H9 (cell line): ENCODE data around the gene SLC4A1. TPM values are rescaled to one million over a fixed set of nuclear protein-coding genes. Genes with fewer than 3 reads are reported as not detected.

Experiments used
- DNase-seq: peaks from one replicate; pipeline ENCODE4 v3.0.0-alpha.2; 2017
- H2AFZ ChIP-seq: one replicate; pipeline ENCODE4 v1.6.1; 2013; ENCODE audit warnings: mild to moderate bottlenecking, low read length, control low read depth, moderate library complexity
- H2AK5ac ChIP-seq: 2 replicates; pipeline ENCODE4 v1.6.1; 2013; ENCODE audit warnings: low read length, control low read depth, mixed read lengths; ENCODE audit not compliant: insufficient read length
- H2BK120ac ChIP-seq: one replicate; pipeline ENCODE4 v1.6.1; 2013; ENCODE audit warnings: low read depth, mild to moderate bottlenecking, low read length, control low read depth, inconsistent platforms; ENCODE audit not compliant: poor library complexity, severe bottlenecking
- H2BK12ac ChIP-seq: 2 replicates; pipeline ENCODE4 v1.6.1; 2013; ENCODE audit warnings: low read length, control low read depth, mixed read lengths, low read depth; ENCODE audit not compliant: insufficient read length
- H2BK15ac ChIP-seq: 2 replicates; pipeline ENCODE4 v1.6.1; 2013; ENCODE audit warnings: low read depth, low read length, control low read depth
- H2BK20ac ChIP-seq: one replicate; pipeline ENCODE4 v1.6.1; 2013; ENCODE audit warnings: low read depth, mild to moderate bottlenecking, low read length, control low read depth, inconsistent platforms; ENCODE audit not compliant: poor library complexity, severe bottlenecking
- H2BK5ac ChIP-seq: 2 replicates; pipeline ENCODE4 v1.6.1; 2013; ENCODE audit warnings: low read length, control low read depth, mixed read lengths; ENCODE audit not compliant: insufficient read length
- H3K14ac ChIP-seq: 2 replicates; pipeline ENCODE4 v1.6.1; 2013; ENCODE audit warnings: low read length, control low read depth; ENCODE audit not compliant: insufficient read depth
- H3K18ac ChIP-seq: 2 replicates; pipeline ENCODE4 v1.6.1; 2013; ENCODE audit warnings: low read depth, mild to moderate bottlenecking, mixed read lengths, low read length, control low read depth; ENCODE audit not compliant: insufficient read length
- H3K23ac ChIP-seq: 2 replicates; pipeline ENCODE4 v1.6.1; 2013; ENCODE audit warnings: low read length, control low read depth, mixed read lengths, low read depth; ENCODE audit not compliant: insufficient read length
- H3K23me2 ChIP-seq: 2 replicates; pipeline ENCODE4 v1.6.1; 2013; ENCODE audit warnings: low read depth, mild to moderate bottlenecking, mixed read lengths, low read length, control low read depth; ENCODE audit not compliant: insufficient read length, poor library complexity, severe bottlenecking
- H3K27ac ChIP-seq: 2 replicates; pipeline ENCODE4 v1.5.1; 2013; ENCODE audit warnings: low read length, control low read depth, mixed read lengths, low read depth; ENCODE audit not compliant: insufficient read length
- H3K27me3 ChIP-seq: 2 replicates; pipeline ENCODE4 v1.6.1; 2013; ENCODE audit warnings: low read length, control low read depth, inconsistent platforms; ENCODE audit not compliant: insufficient read depth
- H3K4ac ChIP-seq: 2 replicates; pipeline ENCODE4 v1.6.1; 2013; ENCODE audit warnings: low read depth, mild to moderate bottlenecking, control low read depth, inconsistent platforms, low read length, moderate library complexity
- H3K4me1 ChIP-seq: 2 replicates; pipeline ENCODE4 v1.6.1; 2013; ENCODE audit warnings: low read length, control low read depth, inconsistent platforms; ENCODE audit not compliant: insufficient read depth
- H3K4me2 ChIP-seq: 2 replicates; pipeline ENCODE4 v1.6.1; 2013; ENCODE audit warnings: low read length, control low read depth, mixed read lengths; ENCODE audit not compliant: insufficient read length, insufficient read depth
- H3K56ac ChIP-seq: 2 replicates; pipeline ENCODE4 v1.6.1; 2013; ENCODE audit warnings: low read depth, mild to moderate bottlenecking, mixed read lengths, low read length, control low read depth; ENCODE audit not compliant: insufficient read length
- H3K79me1 ChIP-seq: 2 replicates; pipeline ENCODE4 v1.6.1; 2013; ENCODE audit warnings: low read depth, mild to moderate bottlenecking, moderate library complexity, low read length, control low read depth, inconsistent platforms; ENCODE audit not compliant: insufficient read depth, poor library complexity, severe bottlenecking
- H3K79me2 ChIP-seq: 2 replicates; pipeline ENCODE4 v1.6.1; 2013; ENCODE audit warnings: low read length, control low read depth, inconsistent platforms; ENCODE audit not compliant: insufficient read depth
- H3K9ac ChIP-seq: 2 replicates; pipeline ENCODE4 v1.6.1; 2013; ENCODE audit warnings: low read length, control low read depth, mixed read lengths; ENCODE audit not compliant: insufficient read length; ENCODE audit errors: extremely low read depth
- H3K9me3 ChIP-seq: one replicate; pipeline ENCODE4 v1.6.1; 2013; ENCODE audit warnings: low read depth, low read length, inconsistent platforms; ENCODE audit not compliant: control insufficient read depth
- H3T11ph ChIP-seq: one replicate; pipeline ENCODE4 v1.6.1; 2013; ENCODE audit warnings: mild to moderate bottlenecking, low read length, control low read depth, inconsistent platforms
- H4K20me1 ChIP-seq: one replicate; pipeline ENCODE4 v1.6.1; 2013; ENCODE audit not compliant: control insufficient read depth, insufficient read length, insufficient read depth
- H4K5ac ChIP-seq: 2 replicates; pipeline ENCODE4 v1.6.1; 2013; ENCODE audit warnings: low read depth, mild to moderate bottlenecking, mixed read lengths, low read length, control low read depth; ENCODE audit not compliant: insufficient read length
- H4K8ac ChIP-seq: replicated peaks from 2 replicates; pipeline ENCODE4 v1.6.1; 2013; ENCODE audit warnings: low read length, control low read depth, mixed read lengths, low read depth; ENCODE audit not compliant: insufficient read length
- H4K91ac ChIP-seq: 2 replicates; pipeline ENCODE4 v1.6.1; 2013; ENCODE audit warnings: low read depth, mild to moderate bottlenecking, moderate library complexity, mixed read lengths, low read length, control low read depth; ENCODE audit not compliant: insufficient read length
- H3K27ac Mint-ChIP-seq, 3 experiments: 2 replicates in 2 of 3; 3 replicates in 1 of 3; pipeline ENCODE4 v1.8.0; 2020 to 2021; ENCODE audit warnings: mixed read lengths in 3 of 3, mild to moderate bottlenecking in 1 of 3, moderate library complexity in 1 of 3
- H3K27me3 Mint-ChIP-seq: 2 replicates; pipeline ENCODE4 v1.8.0; 2021; ENCODE audit warnings: low read depth, mild to moderate bottlenecking, moderate library complexity, mixed read lengths
- H3K36me3 Mint-ChIP-seq, 3 experiments: 2 replicates in 2 of 3; 3 replicates in 1 of 3; pipeline ENCODE4 v1.8.0; 2020 to 2021; ENCODE audit warnings: low read depth in 3 of 3, mixed read lengths in 3 of 3; ENCODE audit not compliant: insufficient read depth in 1 of 3
- H3K4me1 Mint-ChIP-seq, 2 experiments: 2 replicates each; pipeline ENCODE4 v1.8.0; 2020; ENCODE audit warnings: mixed read lengths in 2 of 2
- H3K4me3 Mint-ChIP-seq, 2 experiments: 2 replicates in 1 of 2; 3 replicates in 1 of 2; pipeline ENCODE4 v1.8.0; 2020 to 2021; ENCODE audit warnings: mild to moderate bottlenecking in 2 of 2, mixed read lengths in 2 of 2, moderate library complexity in 1 of 2
- H3K9me3 Mint-ChIP-seq, 2 experiments: 2 replicates in 1 of 2; 3 replicates in 1 of 2; pipeline ENCODE4 v1.8.0; 2020; ENCODE audit warnings: mild to moderate bottlenecking in 2 of 2, mixed read lengths in 2 of 2, moderate library complexity in 1 of 2
- CTCF ChIP-seq: fragments of 200-600 bp; sonication (generic); conservative IDR thresholded peaks from 3 replicates; pipeline ENCODE4 v1.8.0; 2021; ENCODE audit warnings: antibody characterized with exemption, mild to moderate bottlenecking
- WGBS: extraction: QIAGEN DNeasy Blood & Tissue Kit; methylation state at CpG from one replicate; pipeline ENCODE4 v1.1.7; 2013; ENCODE audit warnings: missing lambda C conversion rate, low lambda C conversion rate, mixed read lengths; ENCODE audit not compliant: insufficient read length; ENCODE audit errors: extremely low coverage; 5-methylcytosine and 5-hydroxymethylcytosine counted together
- total RNA-seq: library from RNA; stranded (reverse); gene quantifications from 2 replicates; pipeline ENCODE4 v1.2.1, GENCODE V29; 2021

The SLC4A1 gene
- total RNA-seq, 1 experiment from 2014 or later: not detected

GRCh38 chr17:44256671-44257070, 11.3 kb downstream of the SLC4A1 start:
- Histone ChIP-seq H3K79me2 (no peaks in the 10 kb centered on the region), H3K27ac (no peak overlapping the region), H3K9me3 (no peaks in the 10 kb centered on the region), H3K56ac (no peak overlapping the region), H2BK15ac (no peak overlapping the region), H4K5ac (no peak overlapping the region), H2BK20ac (no peak overlapping the region), H3T11ph (no peak overlapping the region), H3K27me3 (no peaks in the 10 kb centered on the region), H4K20me1 (no peaks in the 10 kb centered on the region), H4K91ac (no peak overlapping the region), H3K79me1 (no peaks in the 10 kb centered on the region), H3K18ac (no peak overlapping the region), H3K14ac (no peak overlapping the region; the same call in 1 of the 2 replicates), H3K4me2 (no peak overlapping the region), H3K9ac (no peak overlapping the region), H3K23ac (no peak overlapping the region), H3K4ac (no peak overlapping the region), H2AFZ (no peak overlapping the region), H3K4me1 (no peaks in the 10 kb centered on the region), H4K8ac (no peak overlapping the region), H2BK5ac (no peak overlapping the region), H2BK12ac (no peak overlapping the region), H2BK120ac (no peak overlapping the region), H3K23me2 (no peaks in the 10 kb centered on the region), H2AK5ac (no peak overlapping the region)
- H3K36me3 Mint-ChIP-seq: no peaks in the 10 kb centered on the region
- no peak for DNase-seq
- H3K27me3 Mint-ChIP-seq: peaks cover 8% of the 10 kb centered on the region
- no CpG with 5 or more reads among the region's 4 CpGs for WGBS
- TF ChIP-seq CTCF: no peak
- H3K27ac Mint-ChIP-seq: no peak overlapping the region
- H3K4me3 Mint-ChIP-seq: no peak overlapping the region
- peaks cover 0 to 9% of the 10 kb centered on the region in 2 experiments; a peak in 2 of 4 replicates for H3K4me1 Mint-ChIP-seq
- H3K9me3 Mint-ChIP-seq: no peaks in the 10 kb centered on the region
